Hepatocyte (in vitro differentiated cells): ENCODE results near the gene ERC2. TPM values are rescaled to one million over a fixed set of nuclear protein-coding genes. Genes with fewer than 3 reads are reported as not detected.

Source experiments
- DNase-seq: peaks from one replicate; pipeline ENCODE4 v3.0.0-alpha.2; 2016; ENCODE audit warnings: low spot score
- H2AFZ ChIP-seq: fragments of 200-600 bp; sonication (generic); 2 replicates; pipeline ENCODE4 v1.6.0; 2016; ENCODE audit warnings: antibody characterized with exemption, mild to moderate bottlenecking
- H3K27ac ChIP-seq: fragments of 200-600 bp; sonication (generic); 2 replicates; pipeline ENCODE4 v1.5.1; 2016; ENCODE audit warnings: mild to moderate bottlenecking
- H3K27me3 ChIP-seq: fragments of 200-600 bp; sonication (generic); 2 replicates; pipeline ENCODE4 v1.6.1; 2016
- H3K36me3 ChIP-seq: fragments of 200-600 bp; sonication (generic); replicated peaks from 2 replicates; pipeline ENCODE4 v1.5.1; 2016; ENCODE audit warnings: low read depth; ENCODE audit not compliant: insufficient read depth
- H3K4me1 ChIP-seq: fragments of 200-600 bp; sonication (generic); 2 replicates; pipeline ENCODE4 v1.5.1; 2016; ENCODE audit warnings: mild to moderate bottlenecking, moderate library complexity; ENCODE audit not compliant: insufficient read depth
- H3K4me2 ChIP-seq: fragments of 200-600 bp; sonication (generic); 2 replicates; pipeline ENCODE4 v1.6.0; 2016
- H3K4me3 ChIP-seq: fragments of 200-600 bp; sonication (generic); 2 replicates; pipeline ENCODE4 v1.5.1; 2016; ENCODE audit warnings: mild to moderate bottlenecking
- H3K79me2 ChIP-seq: fragments of 200-600 bp; sonication (generic); 2 replicates; pipeline ENCODE4 v1.6.0; 2017; ENCODE audit warnings: mild to moderate bottlenecking
- H3K9me2 ChIP-seq: fragments of 200-600 bp; sonication (generic); replicated peaks from 2 replicates; pipeline ENCODE4 v1.6.0; 2017; ENCODE audit warnings: mild to moderate bottlenecking; ENCODE audit not compliant: insufficient read depth
- H3K9me3 ChIP-seq: fragments of 200-600 bp; sonication (generic); 2 replicates; pipeline ENCODE4 v1.5.1; 2016; ENCODE audit warnings: low read depth, mild to moderate bottlenecking
- H4K20me1 ChIP-seq: fragments of 200-600 bp; sonication (generic); 2 replicates; pipeline ENCODE4 v1.6.0; 2016; ENCODE audit warnings: mild to moderate bottlenecking; ENCODE audit not compliant: insufficient read depth, poor library complexity, severe bottlenecking
- EZH2 ChIP-seq: fragments of 200-600 bp; sonication (generic); IDR thresholded peaks from 2 replicates; pipeline ENCODE4 v1.6.1; 2016; ENCODE audit warnings: antibody characterized with exemption, mild to moderate bottlenecking, borderline replicate concordance
- EZH2phosphoT487 ChIP-seq: fragments of 200-600 bp; sonication (generic); IDR thresholded peaks from one replicate; pipeline ENCODE4 v1.6.1; 2018; ENCODE audit warnings: antibody characterized with exemption, mild to moderate bottlenecking, low read depth, moderate library complexity; ENCODE audit not compliant: unreplicated experiment, severe bottlenecking
- WGBS: methylation state at CpG from one replicate; pipeline ENCODE4 v1.1.6; 2016; ENCODE audit warnings: low lambda C conversion rate; ENCODE audit errors: missing lambda C conversion rate; 5-methylcytosine and 5-hydroxymethylcytosine counted together
- polyA plus RNA-seq: library from polyadenylated mRNA; unstranded; fragments of >200 nt; fragmentation: Nextera tagmentation; extraction: Ambion mirVana; gene quantifications from 2 replicates; pipeline ENCODE4 v1.2.1, GENCODE V29; 2016
- total RNA-seq: library from RNA; depleted of rRNA; stranded (reverse); fragments of >200 nt; gene quantifications from 2 replicates; pipeline ENCODE4 v1.2.3, GENCODE V29; 2014
- TF ChIP-seq, protein P1 (sequence below): fragments of 200-600 bp; sonication (generic); IDR thresholded peaks from 2 replicates; pipeline ENCODE4 v1.5.1; 2016; ENCODE audit warnings: antibody characterized with exemption, mild to moderate bottlenecking; ENCODE audit not compliant: poor library complexity

ERC2 gene
- total and polyA plus RNA-seq, 2 experiments from 2014 or later: 1.2 to 5.3 TPM

DNA sequence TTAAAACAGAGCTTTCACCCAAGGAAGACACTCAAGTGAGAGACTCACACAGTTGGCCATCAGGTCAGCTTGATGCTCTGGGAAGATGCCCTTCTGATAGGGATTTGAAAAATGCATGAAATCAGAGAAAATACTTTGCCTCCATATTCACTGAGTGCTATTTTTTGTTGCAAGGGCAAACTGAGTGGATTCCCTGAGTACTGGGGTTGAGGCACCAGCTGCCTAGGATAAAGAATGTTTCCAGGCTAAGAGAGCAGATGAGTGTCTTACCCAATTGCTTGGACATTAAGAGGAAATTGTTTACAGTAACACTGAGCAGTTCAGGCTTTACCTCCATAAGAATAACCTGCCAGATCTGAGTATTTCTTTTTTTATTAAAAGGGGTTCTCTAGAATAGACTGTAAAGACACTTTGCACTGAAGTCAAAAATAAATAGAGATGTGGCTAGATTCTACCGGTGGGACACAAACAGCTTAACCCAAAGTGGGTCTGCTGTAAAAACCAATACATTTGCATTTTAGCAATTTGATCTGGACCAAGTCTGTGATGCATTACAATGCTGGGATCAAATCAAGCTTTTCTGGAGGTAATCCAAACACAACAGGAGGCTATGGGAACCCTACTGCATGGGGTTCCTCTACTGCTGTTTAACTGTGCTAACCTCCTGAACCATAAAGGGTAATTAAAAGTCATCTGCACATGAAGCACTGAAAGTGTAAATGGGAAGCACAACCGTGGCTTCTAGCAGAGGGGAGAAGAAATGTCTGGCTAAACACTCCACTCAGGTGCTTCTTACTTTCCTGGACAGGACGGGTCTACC is 742.4 kb downstream of the ERC2 start:
- Histone ChIP-seq H4K20me1 (no peaks in the 10 kb centered on the region), H3K27ac (no peak overlapping the region), H3K36me3 (no peaks in the 10 kb centered on the region), H3K4me3 (no peak overlapping the region), H2AFZ (no peak overlapping the region), H3K27me3 (no peaks in the 10 kb centered on the region), H3K79me2 (no peaks in the 10 kb centered on the region), H3K4me2 (no peak overlapping the region), H3K9me2 (no peaks in the 10 kb centered on the region), H3K4me1 (peaks cover 6% of the 10 kb centered on the region), H3K9me3 (no peaks in the 10 kb centered on the region)
- no peak for TF ChIP-seq EZH2
- no peak for TF ChIP-seq EZH2phosphoT487
- TF ChIP-seq, protein P1, sequence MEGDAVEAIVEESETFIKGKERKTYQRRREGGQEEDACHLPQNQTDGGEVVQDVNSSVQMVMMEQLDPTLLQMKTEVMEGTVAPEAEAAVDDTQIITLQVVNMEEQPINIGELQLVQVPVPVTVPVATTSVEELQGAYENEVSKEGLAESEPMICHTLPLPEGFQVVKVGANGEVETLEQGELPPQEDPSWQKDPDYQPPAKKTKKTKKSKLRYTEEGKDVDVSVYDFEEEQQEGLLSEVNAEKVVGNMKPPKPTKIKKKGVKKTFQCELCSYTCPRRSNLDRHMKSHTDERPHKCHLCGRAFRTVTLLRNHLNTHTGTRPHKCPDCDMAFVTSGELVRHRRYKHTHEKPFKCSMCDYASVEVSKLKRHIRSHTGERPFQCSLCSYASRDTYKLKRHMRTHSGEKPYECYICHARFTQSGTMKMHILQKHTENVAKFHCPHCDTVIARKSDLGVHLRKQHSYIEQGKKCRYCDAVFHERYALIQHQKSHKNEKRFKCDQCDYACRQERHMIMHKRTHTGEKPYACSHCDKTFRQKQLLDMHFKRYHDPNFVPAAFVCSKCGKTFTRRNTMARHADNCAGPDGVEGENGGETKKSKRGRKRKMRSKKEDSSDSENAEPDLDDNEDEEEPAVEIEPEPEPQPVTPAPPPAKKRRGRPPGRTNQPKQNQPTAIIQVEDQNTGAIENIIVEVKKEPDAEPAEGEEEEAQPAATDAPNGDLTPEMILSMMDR: no peak
- no peak for DNase-seq
- WGBS: 62% methylated on average over 3 of the region's 3 CpGs

DNA sequence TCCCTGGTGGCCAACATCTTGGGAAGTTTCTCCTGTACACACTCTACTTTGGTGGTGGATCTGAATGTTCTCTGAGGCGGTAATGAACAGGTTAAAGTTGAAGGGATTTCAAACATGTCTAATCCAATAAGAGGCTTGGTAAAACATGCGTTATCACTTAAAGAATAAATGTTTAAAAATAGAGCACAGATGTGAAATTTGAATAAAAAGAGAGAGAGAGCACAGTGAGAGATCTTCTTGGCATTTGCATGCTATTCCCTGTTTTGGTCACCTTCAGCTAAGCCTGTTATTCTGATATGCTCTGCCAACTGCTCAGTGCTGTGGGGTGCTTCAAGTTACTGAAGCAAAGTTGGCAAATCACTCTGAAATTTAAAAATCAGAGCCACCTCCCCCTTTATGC is 743.4 kb downstream of the ERC2 start:
- Histone ChIP-seq H3K36me3 (no peaks in the 10 kb centered on the region), H3K27ac (no peak overlapping the region), H3K4me1 (peaks cover 6% of the 10 kb centered on the region), H3K4me3 (no peak overlapping the region), H3K27me3 (no peaks in the 10 kb centered on the region), H4K20me1 (no peaks in the 10 kb centered on the region), H3K4me2 (no peak overlapping the region), H3K9me2 (no peaks in the 10 kb centered on the region), H3K79me2 (no peaks in the 10 kb centered on the region), H3K9me3 (no peaks in the 10 kb centered on the region), H2AFZ (no peak overlapping the region)
- TF ChIP-seq, protein P1: no peak
- TF ChIP-seq EZH2: no peak
- no peak for TF ChIP-seq EZH2phosphoT487
- DNase-seq: no peak
- 57% methylated on average over 2 of the region's 2 CpGs for WGBS

DNA sequence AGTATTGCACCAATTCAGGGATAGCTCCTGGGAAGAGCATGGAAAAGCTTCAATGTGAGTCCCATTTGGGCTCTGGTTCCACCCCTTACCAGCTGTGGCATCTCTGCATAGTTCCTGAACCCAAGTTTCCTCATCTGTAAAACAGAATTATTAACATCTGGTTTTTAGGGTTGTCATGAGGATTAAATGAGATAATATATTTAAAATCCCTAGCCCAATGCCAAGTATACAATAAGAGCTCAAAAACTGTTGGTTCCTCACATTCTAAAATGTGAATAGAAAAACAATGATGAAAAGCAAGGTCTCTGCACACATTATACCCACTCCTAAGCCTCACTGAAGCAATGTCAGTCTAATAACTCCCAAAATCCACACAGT is 743.9 kb downstream of the ERC2 start:
- no peak overlapping the region for H2AFZ ChIP-seq
- no peak overlapping the region for H3K27ac ChIP-seq
- H3K4me1 ChIP-seq: peaks cover 6% of the 10 kb centered on the region
- DNase-seq: no peak
- no peaks in the 10 kb centered on the region for H3K9me3 ChIP-seq
- H3K4me2 ChIP-seq: no peak overlapping the region
- no peaks in the 10 kb centered on the region for H3K79me2 ChIP-seq
- no peaks in the 10 kb centered on the region for H3K36me3 ChIP-seq
- no peaks in the 10 kb centered on the region for H3K9me2 ChIP-seq
- H3K27me3 ChIP-seq: no peaks in the 10 kb centered on the region
- TF ChIP-seq, protein P1: no peak
- TF ChIP-seq EZH2: no peak
- TF ChIP-seq EZH2phosphoT487: no peak
- no peak overlapping the region for H3K4me3 ChIP-seq
- no peaks in the 10 kb centered on the region for H4K20me1 ChIP-seq
